Endothelial cell of umbilical vein (primary cell): ENCODE measurements around the gene TOR1B.

Experiments
- JUN ChIP-seq: IDR thresholded peaks from 2 replicates; pipeline ENCODE4 v1.6.1; 2011; ENCODE audit warnings: borderline replicate concordance, low read depth; ENCODE audit not compliant: insufficient read length, insufficient read depth
- MAX ChIP-seq: IDR thresholded peaks from 2 replicates; pipeline ENCODE4 v1.6.1; 2011; ENCODE audit not compliant: insufficient read depth, insufficient read length
- POLR2A ChIP-seq: IDR thresholded peaks from 2 replicates; pipeline ENCODE4 v1.6.1; 2012; ENCODE audit warnings: low read depth, mild to moderate bottlenecking, control low read depth, low read length
- POLR2AphosphoS5 ChIP-seq: IDR thresholded peaks from 2 replicates; pipeline ENCODE4 v1.6.1; 2012; ENCODE audit warnings: low read depth, mild to moderate bottlenecking, control low read depth, low read length, moderate library complexity; ENCODE audit not compliant: insufficient read depth
- TF ChIP-seq, protein P1 (sequence below), 2 donors: IDR thresholded peaks; 1 replicate in 1 of 2; 2 replicates in 1 of 2; pipeline ENCODE4 v1.5.1; 2011; ENCODE audit warnings: low read length in 2 of 2, mild to moderate bottlenecking in 2 of 2, moderate library complexity in 2 of 2, control low read depth in 1 of 2, inconsistent platforms in 1 of 2, low read depth in 1 of 2; ENCODE audit not compliant: insufficient read depth in 1 of 2; ENCODE audit errors: extremely low read depth in 1 of 2

DNA sequence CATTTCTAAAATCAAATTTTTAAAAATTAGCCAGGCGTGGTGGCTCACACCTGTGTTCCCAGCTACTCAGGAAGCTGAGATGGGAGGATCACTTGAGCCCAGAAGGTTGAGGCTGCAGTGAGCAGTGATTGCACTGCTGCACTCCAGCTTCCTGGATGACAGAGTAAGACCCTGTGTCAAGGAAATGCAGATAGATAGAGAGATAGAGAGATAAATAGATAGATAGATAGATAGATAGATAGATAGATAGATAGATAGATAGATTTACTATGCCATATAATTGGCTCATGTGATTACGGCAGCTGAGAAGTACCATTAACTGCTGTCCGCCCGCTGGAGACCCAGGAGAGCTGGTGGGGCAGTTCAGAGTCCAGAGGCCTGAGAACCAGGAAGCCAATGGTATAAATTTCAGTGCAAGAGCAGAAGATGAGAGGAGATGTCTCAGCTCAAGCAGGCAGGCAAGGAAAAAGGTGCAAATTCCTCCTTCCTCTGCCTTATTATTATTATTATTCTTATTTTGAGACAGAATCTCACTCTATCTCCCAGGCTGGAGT is 37.1 kb upstream of the TOR1B start:
- TF ChIP-seq JUN (no peak), POLR2AphosphoS5 (no peak), MAX (no peak), POLR2A (no peak)
- TF ChIP-seq, protein P1, sequence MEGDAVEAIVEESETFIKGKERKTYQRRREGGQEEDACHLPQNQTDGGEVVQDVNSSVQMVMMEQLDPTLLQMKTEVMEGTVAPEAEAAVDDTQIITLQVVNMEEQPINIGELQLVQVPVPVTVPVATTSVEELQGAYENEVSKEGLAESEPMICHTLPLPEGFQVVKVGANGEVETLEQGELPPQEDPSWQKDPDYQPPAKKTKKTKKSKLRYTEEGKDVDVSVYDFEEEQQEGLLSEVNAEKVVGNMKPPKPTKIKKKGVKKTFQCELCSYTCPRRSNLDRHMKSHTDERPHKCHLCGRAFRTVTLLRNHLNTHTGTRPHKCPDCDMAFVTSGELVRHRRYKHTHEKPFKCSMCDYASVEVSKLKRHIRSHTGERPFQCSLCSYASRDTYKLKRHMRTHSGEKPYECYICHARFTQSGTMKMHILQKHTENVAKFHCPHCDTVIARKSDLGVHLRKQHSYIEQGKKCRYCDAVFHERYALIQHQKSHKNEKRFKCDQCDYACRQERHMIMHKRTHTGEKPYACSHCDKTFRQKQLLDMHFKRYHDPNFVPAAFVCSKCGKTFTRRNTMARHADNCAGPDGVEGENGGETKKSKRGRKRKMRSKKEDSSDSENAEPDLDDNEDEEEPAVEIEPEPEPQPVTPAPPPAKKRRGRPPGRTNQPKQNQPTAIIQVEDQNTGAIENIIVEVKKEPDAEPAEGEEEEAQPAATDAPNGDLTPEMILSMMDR (IDR thresholded peaks at IDR 0.05; ENCODE audit: extremely low read depth in 1 of 2, insufficient read depth in 1 of 2, low read depth in 1 of 2, low read length in 2 of 2) = no peak
